Measurements from ENCODE around the gene GPR158. TPM values are rescaled to one million over a fixed set of nuclear protein-coding genes. Genes with fewer than 3 reads are reported as not detected.

The GPR158 gene
- total RNA-seq, 1 experiment from 2014 or later, result not detected

DNA sequence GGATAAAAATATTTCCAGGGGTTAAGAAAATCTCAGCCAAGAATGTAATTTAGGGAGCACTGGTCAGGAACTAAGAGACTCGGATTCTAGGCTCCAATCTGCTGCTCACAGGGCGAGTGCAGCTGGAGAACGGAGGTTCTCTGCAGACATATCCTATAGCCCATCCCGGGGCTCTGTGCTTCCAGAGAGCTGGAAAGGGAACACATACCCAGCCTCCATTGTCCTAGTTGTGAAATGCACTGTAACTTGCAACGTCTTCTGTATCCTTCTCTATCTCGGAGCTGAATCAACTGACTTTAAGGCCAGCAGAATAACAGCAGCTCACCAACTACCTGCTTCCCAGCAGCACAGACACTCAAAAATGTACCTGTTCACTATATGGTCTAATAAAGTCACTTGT, 408.2 kb downstream of the GPR158 start:
- Mint-ChIP-seq H3K9me3 (ENCODE audit: unreplicated experiment) (peaks cover 8% of the 10 kb centered on the region), H3K27ac (ENCODE audit: low read depth, unreplicated experiment) (no peak overlapping the region), H3K36me3 (ENCODE audit: insufficient read depth, unreplicated experiment) (no peaks in the 10 kb centered on the region), H3K4me3 (ENCODE audit: unreplicated experiment) (no peak overlapping the region), H3K27me3 (ENCODE audit: insufficient read depth, unreplicated experiment) (peaks cover 27% of the 10 kb centered on the region), H3K4me1 (ENCODE audit: insufficient read depth, unreplicated experiment) (no peaks in the 10 kb centered on the region)
- no peak for DNase-seq (ENCODE audit: unreplicated experiment)
- TF ChIP-seq, protein P1, sequence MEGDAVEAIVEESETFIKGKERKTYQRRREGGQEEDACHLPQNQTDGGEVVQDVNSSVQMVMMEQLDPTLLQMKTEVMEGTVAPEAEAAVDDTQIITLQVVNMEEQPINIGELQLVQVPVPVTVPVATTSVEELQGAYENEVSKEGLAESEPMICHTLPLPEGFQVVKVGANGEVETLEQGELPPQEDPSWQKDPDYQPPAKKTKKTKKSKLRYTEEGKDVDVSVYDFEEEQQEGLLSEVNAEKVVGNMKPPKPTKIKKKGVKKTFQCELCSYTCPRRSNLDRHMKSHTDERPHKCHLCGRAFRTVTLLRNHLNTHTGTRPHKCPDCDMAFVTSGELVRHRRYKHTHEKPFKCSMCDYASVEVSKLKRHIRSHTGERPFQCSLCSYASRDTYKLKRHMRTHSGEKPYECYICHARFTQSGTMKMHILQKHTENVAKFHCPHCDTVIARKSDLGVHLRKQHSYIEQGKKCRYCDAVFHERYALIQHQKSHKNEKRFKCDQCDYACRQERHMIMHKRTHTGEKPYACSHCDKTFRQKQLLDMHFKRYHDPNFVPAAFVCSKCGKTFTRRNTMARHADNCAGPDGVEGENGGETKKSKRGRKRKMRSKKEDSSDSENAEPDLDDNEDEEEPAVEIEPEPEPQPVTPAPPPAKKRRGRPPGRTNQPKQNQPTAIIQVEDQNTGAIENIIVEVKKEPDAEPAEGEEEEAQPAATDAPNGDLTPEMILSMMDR (IDR thresholded peaks at IDR 0.05; ENCODE audit: unreplicated experiment), result no peak
- no TSS peak for BruUV-seq (replicated peaks)
- ChIA-PET POLR2A (no interaction called here), CTCF (no interaction called here)
- intact Hi-C loops (cut with micrococcal nuclease), result no loop called here

DNA sequence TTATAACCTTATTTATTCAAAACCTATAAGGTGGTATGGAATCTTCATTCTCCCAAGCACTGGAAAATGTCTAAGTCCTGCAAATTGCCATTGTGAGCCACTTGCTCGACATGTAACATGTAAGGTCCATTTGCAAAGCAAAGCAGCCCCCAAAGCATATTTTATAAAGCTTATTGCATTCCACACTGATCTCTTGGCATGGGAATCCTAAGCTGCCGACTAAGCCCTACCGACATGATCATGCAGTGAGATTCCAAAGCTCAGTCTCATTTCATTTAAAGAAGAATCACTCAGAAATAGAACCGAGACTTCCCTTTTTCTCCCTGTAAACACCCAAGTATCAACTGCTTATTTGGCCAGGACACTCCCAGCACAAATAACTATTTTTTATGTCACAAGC, 425.9 kb downstream of the GPR158 start:
- H3K9me3 Mint-ChIP-seq (ENCODE audit: unreplicated experiment), result no peaks in the 10 kb centered on the region
- peaks cover 51% of the 10 kb centered on the region for H3K27me3 Mint-ChIP-seq (ENCODE audit: insufficient read depth, unreplicated experiment)
- H3K36me3 Mint-ChIP-seq (ENCODE audit: insufficient read depth, unreplicated experiment), result no peaks in the 10 kb centered on the region
- no peaks in the 10 kb centered on the region for H3K4me1 Mint-ChIP-seq (ENCODE audit: insufficient read depth, unreplicated experiment)
- no peak overlapping the region for H3K4me3 Mint-ChIP-seq (ENCODE audit: unreplicated experiment)
- H3K27ac Mint-ChIP-seq (ENCODE audit: low read depth, unreplicated experiment), result no peak overlapping the region
- DNase-seq (ENCODE audit: unreplicated experiment), result no peak
- ChIA-PET POLR2A (no interaction called here), CTCF (interaction anchor here (0.6 kb wide), 1 partner anchor 761 kb away, joined by 3 read pairs; no protein-coding TSS in a partner anchor)
- intact Hi-C loops (cut with micrococcal nuclease), result no loop called here
- BruUV-seq (replicated peaks), result no TSS peak
- TF ChIP-seq, protein P1 (IDR thresholded peaks at IDR 0.05; ENCODE audit: unreplicated experiment), result no peak

DNA sequence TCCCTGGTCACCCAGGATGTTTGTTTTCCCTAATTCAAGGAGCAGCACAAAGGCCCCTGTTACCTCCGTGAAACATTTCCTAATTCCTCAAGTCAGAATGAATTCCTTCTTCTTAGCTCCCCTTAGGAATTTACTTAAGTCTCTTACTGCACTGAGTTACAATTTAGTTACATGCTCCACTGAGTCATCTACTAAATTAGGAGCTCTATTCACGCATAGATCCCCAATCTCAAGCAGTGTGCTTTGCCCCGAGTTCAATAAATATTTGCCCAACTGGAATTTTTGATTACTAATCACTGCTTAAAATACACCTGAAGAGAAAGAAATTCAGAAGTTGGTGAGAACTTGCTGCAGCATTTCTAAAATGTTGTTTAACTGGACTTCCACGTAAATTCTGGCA, 429.8 kb downstream of the GPR158 start:
- Mint-ChIP-seq H3K4me3 (ENCODE audit: unreplicated experiment) (no peak overlapping the region), H3K36me3 (ENCODE audit: insufficient read depth, unreplicated experiment) (no peaks in the 10 kb centered on the region), H3K4me1 (ENCODE audit: insufficient read depth, unreplicated experiment) (no peaks in the 10 kb centered on the region), H3K9me3 (ENCODE audit: unreplicated experiment) (no peaks in the 10 kb centered on the region), H3K27me3 (ENCODE audit: insufficient read depth, unreplicated experiment) (peaks cover 12% of the 10 kb centered on the region), H3K27ac (ENCODE audit: low read depth, unreplicated experiment) (no peak overlapping the region)
- intact Hi-C loops (cut with micrococcal nuclease), result no loop called here
- ChIA-PET POLR2A (no interaction called here), CTCF (interaction anchor here (1.3 kb wide), 1 partner anchor 78 kb away, joined by 4 read pairs; no protein-coding TSS in a partner anchor)
- no peak for DNase-seq (ENCODE audit: unreplicated experiment)
- TF ChIP-seq, protein P1 (IDR thresholded peaks at IDR 0.05; ENCODE audit: unreplicated experiment), result no peak
- BruUV-seq (replicated peaks), result no TSS peak

DNA sequence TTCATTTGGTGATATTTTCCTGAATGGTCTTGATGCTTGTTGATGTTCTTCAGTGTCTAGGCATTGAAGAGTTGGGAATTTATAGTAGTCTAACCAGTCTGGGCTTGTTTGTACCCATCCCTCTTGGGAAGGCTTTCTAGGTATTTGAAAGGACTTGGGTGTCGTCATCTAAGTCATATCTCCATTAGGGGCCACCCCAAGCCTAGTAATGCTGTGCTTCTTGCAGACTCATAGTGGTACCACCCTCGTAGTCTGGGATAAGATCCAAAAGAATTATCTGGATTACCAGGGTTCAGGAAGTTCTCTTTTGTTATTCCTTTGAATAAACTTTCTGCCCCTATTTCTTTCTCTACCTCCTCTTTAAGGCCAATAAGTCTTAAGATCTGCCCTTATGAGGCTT, 439.9 kb downstream of the GPR158 start:
- no peaks in the 10 kb centered on the region for H3K27me3 Mint-ChIP-seq (ENCODE audit: insufficient read depth, unreplicated experiment)
- H3K4me1 Mint-ChIP-seq (ENCODE audit: insufficient read depth, unreplicated experiment), result no peaks in the 10 kb centered on the region
- intact Hi-C loops (cut with micrococcal nuclease), result no loop called here
- H3K27ac Mint-ChIP-seq (ENCODE audit: low read depth, unreplicated experiment), result no peak overlapping the region
- H3K36me3 Mint-ChIP-seq (ENCODE audit: insufficient read depth, unreplicated experiment), result no peaks in the 10 kb centered on the region
- peaks cover 15% of the 10 kb centered on the region for H3K9me3 Mint-ChIP-seq (ENCODE audit: unreplicated experiment)
- TF ChIP-seq, protein P1 (IDR thresholded peaks at IDR 0.05; ENCODE audit: unreplicated experiment), result no peak
- H3K4me3 Mint-ChIP-seq (ENCODE audit: unreplicated experiment), result no peak overlapping the region
- DNase-seq (ENCODE audit: unreplicated experiment), result no peak
- no TSS peak for BruUV-seq (replicated peaks)
- CTCF ChIA-PET, result interaction anchor here (0.6 kb wide), 1 partner anchor 123 kb away, joined by 5 read pairs; no protein-coding TSS in a partner anchor
- POLR2A ChIA-PET, result no interaction called here

All from MCF 10A (cell line).